Activated T-cell treated with anti-CD3 and anti-CD28 coated beads, Interleukin-2, amount 50 U/mL, for 1 hour (primary cell): Measurements from ENCODE around the gene HDGFL2.
"Not testable (repeated sequence)": the region's sequence is repeated elsewhere in the genome, so short reads cannot be mapped to it uniquely, and the experiment has no call there.

Experiments
- DNase-seq: peaks from one replicate; pipeline ENCODE4 v3.0.0-alpha.2; 2020

Gene HDGFL2

GRCh38 chr19:4537953-4538600 is 66.0 kb downstream of the HDGFL2 start:
- DNase-seq: no peak

GRCh38 chr19:4538601-4538954 is 66.5 kb downstream of the HDGFL2 start:
- no peak for DNase-seq

- DNase-seq: no peak
Observed at GRCh38 chr19:4539169-4539692, 67.1 kb downstream of the HDGFL2 start.

GRCh38 chr19:4539693-4540581 is 67.8 kb downstream of the HDGFL2 start, which contains the start of gene LRG1:
LRG1 (minus strand) TSS chr19:4540036; CDS start chr19:4540013, 23 bp downstream.
- DNase-seq: no peak

- no peak for DNase-seq
Observed at GRCh38 chr19:4541114-4541805, 69.2 kb downstream of the HDGFL2 start.

- not testable (repeated sequence) for DNase-seq
Observed at GRCh38 chr19:4541806-4542145, 69.7 kb downstream of the HDGFL2 start.

GRCh38 chr19:4542896-4543841 is 71.1 kb downstream of the HDGFL2 start:
- no peak for DNase-seq

- no peak for DNase-seq
Observed at GRCh38 chr19:4543842-4544647, 71.9 kb downstream of the HDGFL2 start.

- no peak for DNase-seq
Observed at GRCh38 chr19:4547303-4548237, 75.5 kb downstream of the HDGFL2 start.

GRCh38 chr19:4548238-4548584 is 76.1 kb downstream of the HDGFL2 start:
- DNase-seq: no peak

GRCh38 chr19:4550018-4550417 is 77.9 kb downstream of the HDGFL2 start:
- DNase-seq: no peak

- no peak for DNase-seq
Observed at GRCh38 chr19:4550479-4551050, 78.5 kb downstream of the HDGFL2 start.
